GM19438 (cell line): ENCODE measurements around the gene TMEM51.

Experiments used
- ATAC-seq: cut with Tn5 transposase; IDR thresholded peaks from one replicate; pipeline ENCODE4 v1.9.1; 2021; ENCODE audit warnings: low read depth; ENCODE audit not compliant: unreplicated experiment

Gene TMEM51

GRCh38 chr1:15152318-15153183, 996 bp upstream of the TMEM51 start:
- ATAC-seq: no peak

DNA sequence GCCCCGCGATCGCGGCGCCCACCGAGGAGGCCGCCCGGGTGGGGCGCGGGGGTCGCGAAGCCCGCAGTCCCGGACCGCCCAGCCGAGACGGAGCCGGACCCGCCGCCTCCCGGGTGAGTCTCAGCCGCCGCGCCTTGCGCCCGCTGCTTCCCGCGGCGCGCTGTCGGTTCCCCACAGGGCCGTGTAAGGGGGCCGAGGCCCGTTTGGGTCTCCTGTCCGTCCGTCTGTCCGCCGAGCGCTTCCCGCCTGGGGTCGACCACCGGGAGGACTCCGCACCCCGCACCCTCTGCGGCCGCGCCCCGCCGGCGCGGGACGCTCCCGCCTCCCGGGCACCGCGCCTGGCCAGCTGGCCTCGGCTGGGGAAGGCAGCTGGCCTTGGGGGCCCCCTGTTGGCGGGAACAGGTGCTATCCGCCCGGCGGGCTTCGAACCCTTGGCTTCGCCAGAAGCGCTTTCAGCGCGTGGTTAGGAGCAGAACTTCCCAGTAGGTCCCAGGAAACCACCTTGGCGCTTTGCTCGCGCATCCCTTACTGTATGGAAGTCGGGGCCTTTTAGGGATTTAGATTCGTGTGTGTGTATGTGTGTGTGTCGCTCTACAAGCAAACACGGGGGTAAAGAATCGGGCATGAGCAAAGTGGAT, 414 bp downstream of the TMEM51 start:
- no peak for ATAC-seq

- no peak for ATAC-seq
Observed at GRCh38 chr1:15154480-15155036, 1.0 kb downstream of the TMEM51 start.

DNA sequence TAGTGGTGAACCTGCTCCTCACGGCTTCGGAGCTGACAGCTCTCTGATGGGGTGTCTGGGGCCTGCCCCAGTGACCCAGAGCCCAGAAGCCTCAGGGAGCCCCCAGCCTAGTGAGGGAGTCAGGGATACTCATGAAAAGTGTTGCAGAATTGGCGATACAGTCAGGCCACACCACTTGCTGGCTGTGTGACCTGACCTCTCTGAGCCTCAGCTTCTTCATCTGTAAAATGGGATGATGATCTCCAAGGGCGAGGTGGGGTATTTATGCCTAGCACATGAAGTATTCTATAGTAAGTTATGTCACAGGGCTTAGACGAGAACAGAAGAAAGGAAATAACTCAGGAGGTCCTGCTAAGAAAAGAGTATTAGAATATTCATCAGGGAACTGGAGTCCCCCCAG, 1.6 kb downstream of the TMEM51 start:
- no peak for ATAC-seq

DNA sequence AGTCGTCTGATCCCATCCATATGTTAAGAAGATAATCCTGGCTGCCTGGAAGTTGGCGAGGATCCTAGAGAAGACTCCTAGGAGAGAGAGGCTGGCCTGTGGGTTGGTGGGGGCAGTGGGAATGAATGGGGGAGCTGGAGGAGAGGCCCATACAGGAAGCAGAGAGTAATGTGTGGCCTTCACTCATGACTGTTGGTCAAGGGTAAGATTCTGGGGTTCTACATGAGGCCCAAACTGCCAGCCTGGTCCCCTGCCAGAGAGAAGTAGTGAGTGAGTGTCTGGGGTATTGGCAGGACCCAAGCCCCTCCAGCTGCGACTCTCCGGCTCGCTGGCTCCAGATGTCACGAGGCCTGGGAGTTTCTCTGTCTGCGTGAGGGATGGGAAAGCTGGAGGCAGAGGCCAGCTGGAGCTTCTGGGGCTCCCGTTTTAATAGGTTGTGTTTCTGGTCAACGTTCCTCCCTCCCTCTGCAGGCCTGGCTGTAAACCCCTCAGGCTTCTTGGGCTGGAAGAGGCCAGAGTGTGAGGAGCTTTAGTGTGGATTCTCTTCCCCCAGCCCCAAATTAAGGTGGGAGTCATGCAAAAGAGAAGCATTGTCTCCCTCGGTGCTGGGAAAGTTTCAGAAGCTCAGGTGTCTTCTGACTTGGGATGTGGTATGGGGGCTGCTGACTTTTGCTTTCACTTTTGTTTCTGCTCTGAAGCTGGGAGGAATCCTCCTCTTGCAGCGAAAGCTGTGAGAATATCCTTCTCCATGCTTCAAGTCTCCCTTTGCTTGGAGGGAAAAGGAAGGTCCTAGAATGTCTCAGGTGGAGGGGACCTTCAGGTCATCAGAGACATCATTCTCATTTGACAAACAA, 2.6 kb downstream of the TMEM51 start:
- no peak for ATAC-seq

- ATAC-seq: no peak
Observed at GRCh38 chr1:15156807-15157380, 3.3 kb downstream of the TMEM51 start.

DNA sequence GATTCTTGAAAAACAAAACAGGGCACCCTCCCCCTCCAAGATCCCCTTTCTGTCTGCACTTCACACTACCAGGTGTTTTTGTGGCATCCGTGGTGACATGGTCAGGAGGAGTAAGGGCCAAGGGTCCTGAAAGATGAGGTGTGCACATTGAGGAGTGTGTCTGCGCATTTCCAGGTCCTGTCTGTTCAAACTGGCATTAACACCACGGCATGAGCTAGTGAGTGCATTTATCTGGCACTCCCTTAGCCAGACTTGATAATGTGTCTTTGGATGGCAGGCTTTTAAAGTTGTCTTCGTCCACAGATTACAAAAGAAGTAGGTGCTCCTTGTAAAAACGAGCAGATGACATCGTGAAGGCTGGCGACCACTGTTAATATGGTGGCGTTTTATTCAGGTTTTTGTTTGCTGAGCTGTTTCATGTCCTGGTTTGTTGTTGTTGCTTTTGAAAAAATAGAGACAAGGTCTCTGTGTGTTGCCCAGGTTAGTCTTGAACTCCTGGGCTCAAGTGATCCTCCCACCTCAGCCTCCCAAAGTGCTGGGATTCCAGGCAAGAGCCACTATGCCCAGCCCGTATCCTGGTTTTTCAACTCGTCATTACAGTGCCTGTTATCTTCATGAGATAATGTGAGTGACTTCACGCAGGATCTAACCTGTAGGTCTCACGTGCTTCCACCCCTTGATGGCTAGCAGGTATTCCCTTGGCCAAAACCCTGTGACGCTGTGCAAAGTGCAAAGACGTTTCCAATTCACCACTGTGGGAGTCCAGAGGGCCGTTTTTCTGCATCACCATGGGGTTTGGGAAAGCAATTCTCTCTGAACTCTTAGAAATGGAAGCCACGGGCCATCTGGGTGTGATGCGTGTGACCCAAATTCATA, 4.2 kb downstream of the TMEM51 start:
- ATAC-seq: no peak

DNA sequence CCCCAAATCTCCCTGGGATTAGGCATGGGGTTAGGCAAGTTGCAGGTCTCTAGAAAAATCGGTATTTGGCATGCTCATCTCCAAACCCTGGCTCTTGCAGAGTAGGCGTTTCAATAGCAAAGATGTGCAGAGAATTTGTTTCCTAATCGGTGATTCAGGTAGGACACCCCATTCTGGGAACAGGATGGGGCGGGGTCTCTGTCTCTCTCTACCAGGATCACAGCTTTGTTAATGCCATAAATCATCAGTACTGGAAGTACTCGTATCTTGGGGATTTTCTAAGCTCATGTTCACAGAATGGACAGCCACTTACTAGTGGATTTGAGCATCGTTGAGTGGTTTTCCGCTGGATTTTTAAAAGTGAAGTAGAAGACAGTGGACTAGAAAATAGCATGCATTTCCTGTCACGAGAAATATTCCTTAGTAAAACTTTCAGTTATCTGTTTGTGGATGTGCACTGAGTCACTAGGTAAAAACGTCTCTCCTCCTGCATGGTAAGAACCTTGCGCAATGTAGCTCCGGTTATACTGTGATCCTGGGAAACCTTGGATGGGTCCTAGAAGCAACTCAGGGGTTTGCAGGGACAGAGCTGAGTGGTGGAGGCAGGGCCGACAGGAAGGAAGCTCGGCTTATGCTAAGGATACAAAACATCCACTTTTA, 5.1 kb downstream of the TMEM51 start:
- ATAC-seq: no peak

DNA sequence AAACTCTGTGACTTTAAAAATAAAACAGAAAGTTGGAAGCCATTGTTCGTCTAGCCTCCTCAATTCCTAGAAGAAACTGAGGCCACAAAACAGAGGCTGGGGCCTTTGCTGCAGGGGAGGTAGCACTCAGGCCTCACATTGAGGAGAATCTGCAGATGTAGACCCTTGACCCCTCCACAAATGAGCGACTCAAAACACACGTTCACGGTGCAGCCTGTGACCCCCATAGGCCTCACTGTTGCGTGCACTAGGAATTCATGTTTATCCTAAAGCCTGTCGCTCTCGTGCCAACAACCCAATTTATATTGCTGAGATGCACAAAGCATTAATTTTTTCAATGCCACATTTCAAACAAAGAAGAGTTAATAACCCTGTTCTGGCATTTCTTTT, 5.6 kb downstream of the TMEM51 start:
- ATAC-seq: no peak

DNA sequence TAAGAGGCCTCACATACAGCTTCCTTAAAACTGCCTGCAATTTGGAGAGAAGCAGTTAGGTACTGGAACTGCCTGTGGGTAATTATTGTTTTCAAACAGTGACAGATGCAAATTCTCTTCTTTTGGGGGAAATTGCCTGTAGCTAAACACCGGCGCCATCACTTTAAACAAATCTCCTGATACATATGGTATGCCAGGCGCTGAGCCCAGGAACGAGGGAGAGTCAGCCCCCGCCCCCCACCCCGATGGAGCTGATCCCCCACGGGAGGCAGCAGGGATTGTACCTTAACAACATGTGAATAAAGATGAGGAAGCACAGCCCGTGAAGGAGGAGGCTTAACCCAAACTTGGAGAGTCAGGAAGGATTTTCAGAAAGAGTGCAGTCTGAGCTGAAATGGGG, 7.1 kb downstream of the TMEM51 start:
- ATAC-seq: no peak

GRCh38 chr1:15167386-15167785, 13.8 kb downstream of the TMEM51 start:
- ATAC-seq: no peak

- ATAC-seq: no peak
Observed at GRCh38 chr1:15168479-15168878, 14.9 kb downstream of the TMEM51 start.

- no peak for ATAC-seq
Observed at GRCh38 chr1:15170071-15170470, 16.5 kb downstream of the TMEM51 start.

- no peak for ATAC-seq
Observed at GRCh38 chr1:15171271-15171908, 17.8 kb downstream of the TMEM51 start.

DNA sequence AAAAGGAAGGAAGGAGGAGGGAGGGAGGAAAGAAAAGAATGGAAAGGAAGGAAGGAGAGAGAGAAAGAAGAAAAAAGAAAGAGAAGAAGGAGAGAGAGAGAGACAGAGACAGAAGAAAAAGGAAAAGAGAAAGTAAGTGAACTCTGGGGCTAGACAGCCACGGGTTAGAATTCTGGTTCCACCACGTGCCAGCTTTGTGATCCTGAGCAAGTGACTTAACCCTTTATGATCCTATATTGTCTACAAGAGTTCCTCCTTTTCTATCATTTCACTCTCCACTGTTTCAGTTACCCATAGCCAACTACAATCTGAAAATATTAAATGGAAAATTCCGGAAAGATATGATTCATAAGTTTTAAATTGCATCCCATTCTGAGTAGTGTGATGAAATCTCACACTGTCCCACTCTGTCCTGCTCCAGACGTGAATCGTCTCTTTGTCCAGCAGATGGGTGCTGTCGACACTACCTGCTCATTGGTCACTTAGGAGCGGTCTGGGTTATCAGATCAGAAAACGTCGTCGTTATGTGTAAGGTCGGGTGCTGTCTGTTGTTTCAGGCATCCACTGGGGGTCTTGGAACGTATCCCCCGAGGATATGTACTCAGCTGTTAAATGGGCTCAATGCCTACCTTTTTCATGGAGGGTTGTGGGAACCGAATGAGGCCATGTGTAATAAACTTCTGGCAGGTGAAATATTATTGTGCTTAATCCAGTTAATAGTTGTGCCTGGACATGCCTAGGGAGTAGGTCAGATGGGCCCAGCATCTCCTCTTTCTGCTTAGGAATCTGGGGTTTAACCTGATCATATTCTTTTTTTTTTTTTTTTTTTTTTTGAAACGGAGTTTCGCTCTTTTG, 19.1 kb downstream of the TMEM51 start:
- ATAC-seq: no peak

DNA sequence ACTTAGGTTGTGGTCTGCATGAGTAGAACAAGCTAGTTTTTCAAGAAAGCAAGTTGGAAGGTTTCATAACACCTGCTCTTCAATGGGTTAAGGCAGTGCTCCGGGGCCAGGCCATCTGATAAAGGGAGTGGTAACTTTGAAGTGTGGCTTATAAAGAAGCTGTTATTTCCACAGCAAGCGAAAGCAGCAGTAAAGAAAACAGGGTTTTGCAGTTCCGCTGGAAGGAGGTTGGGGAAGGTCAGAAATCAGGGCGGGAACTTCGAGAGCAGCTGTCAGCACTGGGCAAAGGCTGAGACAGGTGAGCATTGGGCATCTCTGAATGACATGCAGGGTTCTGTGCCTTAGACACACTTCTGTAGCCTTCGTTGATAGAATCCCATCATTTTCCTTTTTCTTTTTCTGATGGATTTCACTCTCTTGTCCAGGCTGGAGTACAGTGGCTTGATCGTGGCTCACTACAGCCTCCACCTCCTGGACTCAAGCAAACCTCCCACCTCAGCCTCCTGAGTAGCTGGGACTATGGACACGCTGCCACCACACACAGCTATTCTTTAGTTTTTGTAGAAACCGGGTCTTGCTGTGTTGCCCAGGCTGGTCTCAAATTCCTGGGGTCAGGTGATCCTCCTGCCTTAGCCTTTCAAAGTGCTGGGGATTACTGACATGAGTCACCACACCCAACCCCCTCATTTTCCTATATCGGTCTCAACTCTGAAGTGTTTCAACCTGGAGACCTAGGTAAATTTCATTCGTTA, 20.5 kb downstream of the TMEM51 start:
- ATAC-seq: no peak

GRCh38 chr1:15174615-15174983, 21.1 kb downstream of the TMEM51 start:
- no peak for ATAC-seq
